HepG2 (cell line): ENCODE measurements around the gene CDK2. TPM values are rescaled to one million over a fixed set of nuclear protein-coding genes. Genes with fewer than 3 reads are reported as not detected.

Source experiments
- ADNP ChIP-seq: sonication (generic); formaldehyde crosslinking; IDR thresholded peaks from 2 replicates; pipeline ENCODE4 v1.4.0; 2020; ENCODE audit warnings: missing genetic modification reagents
- AGO1 ChIP-seq: fragments of 200-400 bp; formaldehyde crosslinking; IDR thresholded peaks from 2 replicates; pipeline ENCODE4 v1.6.1; 2017; ENCODE audit warnings: mild to moderate bottlenecking, low read depth, low read length, moderate library complexity; ENCODE audit not compliant: poor library complexity, severe bottlenecking
- CC2D1A ChIP-seq: sonication (generic); formaldehyde crosslinking; IDR thresholded peaks from 2 replicates; pipeline ENCODE4 v1.8.1; 2023; ENCODE audit warnings: mild to moderate bottlenecking, missing genetic modification reagents
- ELF1 ChIP-seq: sonication (generic); formaldehyde crosslinking; IDR thresholded peaks from 2 replicates; pipeline ENCODE4 v1.4.0; 2020; ENCODE audit warnings: missing genetic modification reagents
- HNRNPK ChIP-seq: fragments of 200-400 bp; formaldehyde crosslinking; IDR thresholded peaks from 2 replicates; pipeline ENCODE4 v1.6.1; 2018; ENCODE audit warnings: low read length, low read depth, moderate library complexity, mild to moderate bottlenecking; ENCODE audit not compliant: poor library complexity, severe bottlenecking
- JUNB ChIP-seq: sonication (generic); formaldehyde crosslinking; IDR thresholded peaks from 2 replicates; pipeline ENCODE4 v1.8.0; 2022; ENCODE audit warnings: missing genetic modification reagents, mild to moderate bottlenecking, borderline replicate concordance
- MXD3 ChIP-seq: IDR thresholded peaks from 2 replicates; pipeline ENCODE4 v1.6.1; 2016; ENCODE audit warnings: mild to moderate bottlenecking, missing biosample characterization, missing genetic modification reagents
- PAF1 ChIP-seq: IDR thresholded peaks from 2 replicates; pipeline ENCODE4 v1.6.1; 2016; ENCODE audit warnings: missing genetic modification reagents, missing compliant biosample characterization
- PCBP1 ChIP-seq: fragments of 200-400 bp; formaldehyde crosslinking; IDR thresholded peaks from 2 replicates; pipeline ENCODE4 v1.6.1; 2017; ENCODE audit warnings: mild to moderate bottlenecking, low read depth, low read length, borderline replicate concordance
- PHF20 ChIP-seq: sonication (generic); formaldehyde crosslinking; IDR thresholded peaks from 2 replicates; pipeline ENCODE4 v1.5.0; 2020; ENCODE audit warnings: mild to moderate bottlenecking, missing genetic modification reagents
- SKIL ChIP-seq: sonication (generic); formaldehyde crosslinking; IDR thresholded peaks from 2 replicates; pipeline ENCODE4 v1.8.0; 2022; ENCODE audit warnings: missing genetic modification reagents, mild to moderate bottlenecking, moderate library complexity, borderline replicate concordance
- SMARCC2 ChIP-seq: fragments of 450-650 bp; IDR thresholded peaks from 2 replicates; pipeline ENCODE4 v1.6.1; 2017; ENCODE audit warnings: antibody characterized with exemption, mild to moderate bottlenecking
- SOX5 ChIP-seq: IDR thresholded peaks from 2 replicates; pipeline ENCODE4 v1.6.1; 2016; ENCODE audit warnings: borderline replicate concordance
- SUZ12 ChIP-seq: fragments of 150-350 bp; IDR thresholded peaks from 2 replicates; pipeline ENCODE4 v1.6.1; 2014; ENCODE audit warnings: low read depth, low read length
- ZBTB38 ChIP-seq: sonication (generic); formaldehyde crosslinking; IDR thresholded peaks from 2 replicates; pipeline ENCODE4 v1.5.1; 2020; ENCODE audit warnings: mild to moderate bottlenecking, missing genetic modification reagents
- ZNF20 ChIP-seq: sonication (generic); formaldehyde crosslinking; IDR thresholded peaks from 2 replicates; pipeline ENCODE4 v1.4.0; 2020; ENCODE audit warnings: mild to moderate bottlenecking, moderate library complexity, missing genetic modification reagents
- ZNF383 ChIP-seq: sonication (generic); formaldehyde crosslinking; IDR thresholded peaks from 2 replicates; pipeline ENCODE4 v1.4.0; 2020; ENCODE audit warnings: missing genetic modification reagents, mild to moderate bottlenecking, borderline replicate concordance
- ZNF546 ChIP-seq: sonication (generic); formaldehyde crosslinking; conservative IDR thresholded peaks from 2 replicates; pipeline ENCODE4 v1.8.1; 2023; ENCODE audit warnings: mild to moderate bottlenecking, missing genetic modification reagents
- ZNF607 ChIP-seq: sonication (generic); formaldehyde crosslinking; IDR thresholded peaks from 2 replicates; pipeline ENCODE4 v1.5.1; 2020; ENCODE audit warnings: missing genetic modification reagents, mild to moderate bottlenecking, borderline replicate concordance
- ZNF766 ChIP-seq: sonication (generic); formaldehyde crosslinking; IDR thresholded peaks from 2 replicates; pipeline ENCODE4 v1.5.0; 2020; ENCODE audit warnings: missing genetic modification reagents, borderline replicate concordance
- ZNF879 ChIP-seq: sonication (generic); formaldehyde crosslinking; IDR thresholded peaks from 2 replicates; pipeline ENCODE4 v1.8.1; 2023; ENCODE audit warnings: missing genetic modification reagents
- ZSCAN12 ChIP-seq: sonication (generic); formaldehyde crosslinking; IDR thresholded peaks from 2 replicates; pipeline ENCODE4 v1.9.0; 2021; ENCODE audit warnings: mild to moderate bottlenecking, missing genetic modification reagents
- polyA plus RNA-seq, 8 experiments: library from polyadenylated mRNA; depleted of rRNA in 3 of 8; stranded (reverse) in 7 of 8; unstranded in 1 of 8; fragments of >200 nt; fragmentation: Illumina TruSeq in 4 of 8; extraction: Trizol in 4 of 8; gene quantifications; 2 replicates each; pipeline versions ENCODE4 v1.2.1 to v1.2.3, GENCODE V29; 2011 to 2016; ENCODE audit warnings: low read depth in 4 of 8, missing spikeins in 1 of 8, mixed read lengths in 1 of 8; ENCODE audit not compliant: insufficient read depth in 1 of 8
- total RNA-seq, 5 experiments: library from RNA; depleted of rRNA; stranded (reverse); fragments of >200 nt; fragmentation: Illumina TruSeq; extraction: Trizol; gene quantifications; 2 replicates each; pipeline ENCODE4 v1.2.3, GENCODE V29; 2016; ENCODE audit warnings: low read depth in 1 of 5
- TF ChIP-seq, protein P1 (sequence below): sonication (generic); formaldehyde crosslinking; IDR thresholded peaks from 2 replicates; pipeline ENCODE4 v1.5.1; 2020; ENCODE audit warnings: missing genetic modification reagents, mild to moderate bottlenecking, borderline replicate concordance
- TF ChIP-seq, protein P2 (sequence below): sonication (generic); formaldehyde crosslinking; IDR thresholded peaks from 2 replicates; pipeline ENCODE4 v1.9.0; 2021; ENCODE audit warnings: missing genetic modification reagents, mild to moderate bottlenecking, borderline replicate concordance
- TF ChIP-seq, protein P3 (sequence below): sonication (generic); formaldehyde crosslinking; IDR thresholded peaks from 2 replicates; pipeline ENCODE4 v1.4.0; 2020; ENCODE audit warnings: missing genetic modification reagents, mild to moderate bottlenecking, borderline replicate concordance

Gene CDK2
- total and polyA plus RNA-seq, 2 of the 13 experiments (the other 11 are each of a cell fraction or from before 2014, with no cell fraction given), result 47.5 to 52.6 TPM

DNA sequence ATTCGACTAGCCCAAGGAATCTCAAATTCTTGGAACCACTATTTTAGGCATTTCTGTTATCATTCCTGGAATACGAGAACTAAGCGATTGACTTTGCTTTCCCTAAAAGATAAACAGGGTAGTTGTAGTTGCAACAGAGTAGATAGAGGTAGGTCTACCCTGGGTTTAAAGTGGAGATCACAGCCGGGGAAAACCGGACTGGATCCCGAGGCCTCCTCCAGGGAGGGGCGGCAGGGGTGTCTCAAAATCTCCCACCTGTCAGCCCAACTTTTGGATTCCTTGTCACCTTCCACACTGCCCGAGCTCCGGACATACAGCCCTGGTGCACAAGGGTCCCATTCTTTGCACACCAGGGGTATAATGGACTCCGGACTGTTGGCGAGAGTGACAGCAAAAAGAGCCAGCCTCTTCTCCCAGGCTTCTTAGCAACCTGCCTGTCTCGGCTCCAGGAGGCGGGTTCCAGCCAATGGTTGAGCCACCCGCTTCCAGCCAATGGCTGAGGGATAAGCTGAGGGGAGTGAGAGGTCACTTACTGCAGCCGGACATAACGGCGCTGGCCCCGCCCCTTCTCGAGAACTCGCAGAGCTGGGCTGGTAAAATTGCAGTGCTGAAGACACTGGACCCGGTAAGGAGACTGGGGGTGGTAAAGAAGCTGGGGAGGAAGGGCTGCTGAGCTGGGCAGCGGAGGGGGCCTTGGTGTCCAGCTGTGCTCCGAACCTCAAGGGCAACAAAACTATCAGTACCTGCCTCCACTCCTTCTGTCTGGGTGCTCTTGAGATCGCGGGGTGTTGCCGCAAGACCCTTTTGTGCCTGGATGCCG is 30.3 kb downstream of the CDK2 start, which contains the start of gene SUOX (continued):
- no peak for TF ChIP-seq SKIL
- TF ChIP-seq, protein P1, sequence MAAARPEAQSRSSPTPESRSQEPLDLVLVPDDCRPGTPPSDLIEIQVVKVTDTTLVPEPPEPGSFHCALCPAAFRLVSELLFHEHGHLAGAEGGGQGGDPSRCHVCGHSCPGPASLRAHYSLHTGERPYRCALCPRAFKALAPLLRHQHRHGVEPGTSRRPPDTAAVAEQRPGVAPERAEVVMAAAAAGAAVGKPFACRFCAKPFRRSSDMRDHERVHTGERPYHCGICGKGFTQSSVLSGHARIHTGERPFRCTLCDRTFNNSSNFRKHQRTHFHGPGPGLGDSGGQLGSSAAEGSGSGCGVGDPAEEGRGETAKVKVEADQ (CRISPR knock-in tag), result no peak
- TF ChIP-seq ZNF879 (CRISPR knock-in tag), result no peak
- no peak for TF ChIP-seq ZBTB38
- TF ChIP-seq, protein P2, sequence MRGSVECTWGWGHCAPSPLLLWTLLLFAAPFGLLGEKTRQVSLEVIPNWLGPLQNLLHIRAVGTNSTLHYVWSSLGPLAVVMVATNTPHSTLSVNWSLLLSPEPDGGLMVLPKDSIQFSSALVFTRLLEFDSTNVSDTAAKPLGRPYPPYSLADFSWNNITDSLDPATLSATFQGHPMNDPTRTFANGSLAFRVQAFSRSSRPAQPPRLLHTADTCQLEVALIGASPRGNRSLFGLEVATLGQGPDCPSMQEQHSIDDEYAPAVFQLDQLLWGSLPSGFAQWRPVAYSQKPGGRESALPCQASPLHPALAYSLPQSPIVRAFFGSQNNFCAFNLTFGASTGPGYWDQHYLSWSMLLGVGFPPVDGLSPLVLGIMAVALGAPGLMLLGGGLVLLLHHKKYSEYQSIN (CRISPR knock-in tag), result no peak
- no peak for TF ChIP-seq ZNF20 (CRISPR knock-in tag)
- TF ChIP-seq ZSCAN12, result no peak
- TF ChIP-seq MXD3, result no peak
- TF ChIP-seq HNRNPK, result no peak
- TF ChIP-seq ZNF607 (CRISPR knock-in tag), result peak; percentile 84
- TF ChIP-seq SUZ12, result no peak
- peak; percentile 28 for TF ChIP-seq ELF1 (CRISPR knock-in tag)
- no peak for TF ChIP-seq PCBP1
- TF ChIP-seq PHF20 (CRISPR knock-in tag), result 0 out of 2 replicates have a peak, but pooled peaks have one; percentile 23
- no peak for TF ChIP-seq SOX5 (CRISPR knock-in tag)
- peak; percentile 77 for TF ChIP-seq AGO1
- no peak for TF ChIP-seq JUNB (CRISPR knock-in tag)
- TF ChIP-seq, protein P3, sequence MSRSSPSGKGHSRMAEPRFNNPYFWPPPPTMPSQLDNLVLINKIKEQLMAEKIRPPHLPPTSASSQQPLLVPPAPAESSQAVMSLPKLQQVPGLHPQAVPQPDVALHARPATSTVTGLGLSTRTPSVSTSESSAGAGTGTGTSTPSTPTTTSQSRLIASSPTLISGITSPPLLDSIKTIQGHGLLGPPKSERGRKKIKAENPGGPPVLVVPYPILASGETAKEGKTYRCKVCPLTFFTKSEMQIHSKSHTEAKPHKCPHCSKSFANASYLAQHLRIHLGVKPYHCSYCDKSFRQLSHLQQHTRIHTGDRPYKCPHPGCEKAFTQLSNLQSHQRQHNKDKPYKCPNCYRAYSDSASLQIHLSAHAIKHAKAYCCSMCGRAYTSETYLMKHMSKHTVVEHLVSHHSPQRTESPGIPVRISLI, result no peak
- no peak for TF ChIP-seq ZNF546
- no peak for TF ChIP-seq ADNP (CRISPR knock-in tag)
- no peak for TF ChIP-seq ZNF766 (CRISPR knock-in tag)
- no peak for TF ChIP-seq CC2D1A (CRISPR knock-in tag)
- no peak for TF ChIP-seq SMARCC2
- TF ChIP-seq ZNF383 (CRISPR knock-in tag), result no peak; the same call in 1 of the 2 replicates
- no peak for TF ChIP-seq PAF1 (CRISPR knock-in tag)
